Measurements from ENCODE around the gene BTLA.

BTLA gene

DNA sequence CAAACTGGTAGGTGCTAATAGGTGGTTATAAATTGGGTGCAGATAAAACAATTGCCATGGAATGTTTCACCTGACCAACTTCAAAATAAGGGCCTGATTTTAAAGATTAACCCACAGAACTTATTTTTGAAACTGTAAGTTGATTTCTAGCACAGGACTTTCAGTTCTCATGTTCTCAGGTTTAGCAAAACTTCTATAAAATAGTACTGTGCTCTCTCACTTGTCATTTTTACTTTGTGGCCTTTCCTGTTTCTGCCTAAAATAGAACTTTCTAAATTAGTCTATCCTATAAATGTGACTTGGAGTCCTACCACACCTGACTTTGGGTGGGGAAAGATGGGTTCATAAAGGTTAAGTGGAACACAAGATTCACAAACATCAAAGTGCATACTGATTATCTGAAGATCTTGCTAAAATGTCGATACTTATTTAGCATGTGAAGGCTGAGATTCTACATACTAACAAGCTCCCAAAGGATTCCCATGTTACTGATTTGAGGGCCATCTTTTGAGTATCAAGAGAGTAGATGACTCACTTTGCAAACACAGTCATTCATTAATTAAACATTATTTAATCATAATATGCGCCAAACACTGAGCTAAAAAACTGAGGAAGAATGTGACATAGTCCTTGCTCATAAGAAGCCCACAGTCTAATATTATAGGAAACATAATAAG lies 38.6 kb downstream of the BTLA start:
- H3K27ac ChIP-seq (ENCODE audit: extremely low read depth, low read depth, low read length) = no peak overlapping the region
- H3K9me3 ChIP-seq (ENCODE audit: control insufficient read depth, insufficient read depth, low read depth, low read length) = no peaks in the 10 kb centered on the region
- H3K4me1 ChIP-seq (ENCODE audit: control insufficient read depth, insufficient read depth, low read length) = no peaks in the 10 kb centered on the region
- ChIA-PET POLR2A (no interaction called here), CTCF (no interaction called here)
- H3K4me3 ChIP-seq (ENCODE audit: low read depth, low read length) = no peak overlapping the region
- H3K36me3 ChIP-seq (ENCODE audit: control insufficient read depth in 2 of 2, insufficient read depth in 1 of 2, low read length in 2 of 2) = no peaks in the 10 kb centered on the region
- TF ChIP-seq ZBTB7A (tag by site-specific recombination; IDR thresholded peaks at IDR 0.05; ENCODE audit: low read depth) = no peak
- no peak for TF ChIP-seq ZNF585B (tag by site-specific recombination; IDR thresholded peaks at IDR 0.05)
- TF ChIP-seq, protein P1, sequence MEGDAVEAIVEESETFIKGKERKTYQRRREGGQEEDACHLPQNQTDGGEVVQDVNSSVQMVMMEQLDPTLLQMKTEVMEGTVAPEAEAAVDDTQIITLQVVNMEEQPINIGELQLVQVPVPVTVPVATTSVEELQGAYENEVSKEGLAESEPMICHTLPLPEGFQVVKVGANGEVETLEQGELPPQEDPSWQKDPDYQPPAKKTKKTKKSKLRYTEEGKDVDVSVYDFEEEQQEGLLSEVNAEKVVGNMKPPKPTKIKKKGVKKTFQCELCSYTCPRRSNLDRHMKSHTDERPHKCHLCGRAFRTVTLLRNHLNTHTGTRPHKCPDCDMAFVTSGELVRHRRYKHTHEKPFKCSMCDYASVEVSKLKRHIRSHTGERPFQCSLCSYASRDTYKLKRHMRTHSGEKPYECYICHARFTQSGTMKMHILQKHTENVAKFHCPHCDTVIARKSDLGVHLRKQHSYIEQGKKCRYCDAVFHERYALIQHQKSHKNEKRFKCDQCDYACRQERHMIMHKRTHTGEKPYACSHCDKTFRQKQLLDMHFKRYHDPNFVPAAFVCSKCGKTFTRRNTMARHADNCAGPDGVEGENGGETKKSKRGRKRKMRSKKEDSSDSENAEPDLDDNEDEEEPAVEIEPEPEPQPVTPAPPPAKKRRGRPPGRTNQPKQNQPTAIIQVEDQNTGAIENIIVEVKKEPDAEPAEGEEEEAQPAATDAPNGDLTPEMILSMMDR (tag by site-specific recombination; IDR thresholded peaks at IDR 0.05) = no peak
- TF ChIP-seq, protein P2, sequence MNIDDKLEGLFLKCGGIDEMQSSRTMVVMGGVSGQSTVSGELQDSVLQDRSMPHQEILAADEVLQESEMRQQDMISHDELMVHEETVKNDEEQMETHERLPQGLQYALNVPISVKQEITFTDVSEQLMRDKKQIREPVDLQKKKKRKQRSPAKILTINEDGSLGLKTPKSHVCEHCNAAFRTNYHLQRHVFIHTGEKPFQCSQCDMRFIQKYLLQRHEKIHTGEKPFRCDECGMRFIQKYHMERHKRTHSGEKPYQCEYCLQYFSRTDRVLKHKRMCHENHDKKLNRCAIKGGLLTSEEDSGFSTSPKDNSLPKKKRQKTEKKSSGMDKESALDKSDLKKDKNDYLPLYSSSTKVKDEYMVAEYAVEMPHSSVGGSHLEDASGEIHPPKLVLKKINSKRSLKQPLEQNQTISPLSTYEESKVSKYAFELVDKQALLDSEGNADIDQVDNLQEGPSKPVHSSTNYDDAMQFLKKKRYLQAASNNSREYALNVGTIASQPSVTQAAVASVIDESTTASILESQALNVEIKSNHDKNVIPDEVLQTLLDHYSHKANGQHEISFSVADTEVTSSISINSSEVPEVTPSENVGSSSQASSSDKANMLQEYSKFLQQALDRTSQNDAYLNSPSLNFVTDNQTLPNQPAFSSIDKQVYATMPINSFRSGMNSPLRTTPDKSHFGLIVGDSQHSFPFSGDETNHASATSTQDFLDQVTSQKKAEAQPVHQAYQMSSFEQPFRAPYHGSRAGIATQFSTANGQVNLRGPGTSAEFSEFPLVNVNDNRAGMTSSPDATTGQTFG (tag by site-specific recombination; IDR thresholded peaks at IDR 0.05; ENCODE audit: borderline replicate concordance) = no peak
- no peak for TF ChIP-seq ZNF138 (tag by site-specific recombination; IDR thresholded peaks at IDR 0.05; ENCODE audit: borderline replicate concordance)
- TF ChIP-seq, protein P3, sequence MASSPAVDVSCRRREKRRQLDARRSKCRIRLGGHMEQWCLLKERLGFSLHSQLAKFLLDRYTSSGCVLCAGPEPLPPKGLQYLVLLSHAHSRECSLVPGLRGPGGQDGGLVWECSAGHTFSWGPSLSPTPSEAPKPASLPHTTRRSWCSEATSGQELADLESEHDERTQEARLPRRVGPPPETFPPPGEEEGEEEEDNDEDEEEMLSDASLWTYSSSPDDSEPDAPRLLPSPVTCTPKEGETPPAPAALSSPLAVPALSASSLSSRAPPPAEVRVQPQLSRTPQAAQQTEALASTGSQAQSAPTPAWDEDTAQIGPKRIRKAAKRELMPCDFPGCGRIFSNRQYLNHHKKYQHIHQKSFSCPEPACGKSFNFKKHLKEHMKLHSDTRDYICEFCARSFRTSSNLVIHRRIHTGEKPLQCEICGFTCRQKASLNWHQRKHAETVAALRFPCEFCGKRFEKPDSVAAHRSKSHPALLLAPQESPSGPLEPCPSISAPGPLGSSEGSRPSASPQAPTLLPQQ (tag by site-specific recombination; IDR thresholded peaks at IDR 0.05) = no peak
- TF ChIP-seq, protein P4, sequence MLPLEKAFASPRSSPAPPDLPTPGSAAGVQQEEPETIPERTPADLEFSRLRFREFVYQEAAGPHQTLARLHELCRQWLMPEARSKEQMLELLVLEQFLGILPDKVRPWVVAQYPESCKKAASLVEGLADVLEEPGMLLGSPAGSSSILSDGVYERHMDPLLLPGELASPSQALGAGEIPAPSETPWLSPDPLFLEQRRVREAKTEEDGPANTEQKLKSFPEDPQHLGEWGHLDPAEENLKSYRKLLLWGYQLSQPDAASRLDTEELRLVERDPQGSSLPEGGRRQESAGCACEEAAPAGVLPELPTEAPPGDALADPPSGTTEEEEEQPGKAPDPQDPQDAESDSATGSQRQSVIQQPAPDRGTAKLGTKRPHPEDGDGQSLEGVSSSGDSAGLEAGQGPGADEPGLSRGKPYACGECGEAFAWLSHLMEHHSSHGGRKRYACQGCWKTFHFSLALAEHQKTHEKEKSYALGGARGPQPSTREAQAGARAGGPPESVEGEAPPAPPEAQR (tag by site-specific recombination; IDR thresholded peaks at IDR 0.05) = no peak
- no peak for TF ChIP-seq ZNF677 (tag by site-specific recombination; IDR thresholded peaks at IDR 0.05)
- TF ChIP-seq ZBTB21 (tag by site-specific recombination; IDR thresholded peaks at IDR 0.05) = no peak
- no peak for TF ChIP-seq ZIC2 (tag by site-specific recombination; IDR thresholded peaks at IDR 0.05)
- TF ChIP-seq, protein P5, sequence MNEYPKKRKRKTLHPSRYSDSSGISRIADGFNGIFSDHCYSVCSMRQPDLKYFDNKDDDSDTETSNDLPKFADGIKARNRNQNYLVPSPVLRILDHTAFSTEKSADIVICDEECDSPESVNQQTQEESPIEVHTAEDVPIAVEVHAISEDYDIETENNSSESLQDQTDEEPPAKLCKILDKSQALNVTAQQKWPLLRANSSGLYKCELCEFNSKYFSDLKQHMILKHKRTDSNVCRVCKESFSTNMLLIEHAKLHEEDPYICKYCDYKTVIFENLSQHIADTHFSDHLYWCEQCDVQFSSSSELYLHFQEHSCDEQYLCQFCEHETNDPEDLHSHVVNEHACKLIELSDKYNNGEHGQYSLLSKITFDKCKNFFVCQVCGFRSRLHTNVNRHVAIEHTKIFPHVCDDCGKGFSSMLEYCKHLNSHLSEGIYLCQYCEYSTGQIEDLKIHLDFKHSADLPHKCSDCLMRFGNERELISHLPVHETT (tag by site-specific recombination; IDR thresholded peaks at IDR 0.05) = no peak
- TF ChIP-seq, protein P6, sequence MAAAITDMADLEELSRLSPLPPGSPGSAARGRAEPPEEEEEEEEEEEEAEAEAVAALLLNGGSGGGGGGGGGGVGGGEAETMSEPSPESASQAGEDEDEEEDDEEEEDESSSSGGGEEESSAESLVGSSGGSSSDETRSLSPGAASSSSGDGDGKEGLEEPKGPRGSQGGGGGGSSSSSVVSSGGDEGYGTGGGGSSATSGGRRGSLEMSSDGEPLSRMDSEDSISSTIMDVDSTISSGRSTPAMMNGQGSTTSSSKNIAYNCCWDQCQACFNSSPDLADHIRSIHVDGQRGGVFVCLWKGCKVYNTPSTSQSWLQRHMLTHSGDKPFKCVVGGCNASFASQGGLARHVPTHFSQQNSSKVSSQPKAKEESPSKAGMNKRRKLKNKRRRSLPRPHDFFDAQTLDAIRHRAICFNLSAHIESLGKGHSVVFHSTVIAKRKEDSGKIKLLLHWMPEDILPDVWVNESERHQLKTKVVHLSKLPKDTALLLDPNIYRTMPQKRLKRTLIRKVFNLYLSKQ (tag by site-specific recombination; IDR thresholded peaks at IDR 0.05; ENCODE audit: borderline replicate concordance) = no peak
- TF ChIP-seq, protein P7, sequence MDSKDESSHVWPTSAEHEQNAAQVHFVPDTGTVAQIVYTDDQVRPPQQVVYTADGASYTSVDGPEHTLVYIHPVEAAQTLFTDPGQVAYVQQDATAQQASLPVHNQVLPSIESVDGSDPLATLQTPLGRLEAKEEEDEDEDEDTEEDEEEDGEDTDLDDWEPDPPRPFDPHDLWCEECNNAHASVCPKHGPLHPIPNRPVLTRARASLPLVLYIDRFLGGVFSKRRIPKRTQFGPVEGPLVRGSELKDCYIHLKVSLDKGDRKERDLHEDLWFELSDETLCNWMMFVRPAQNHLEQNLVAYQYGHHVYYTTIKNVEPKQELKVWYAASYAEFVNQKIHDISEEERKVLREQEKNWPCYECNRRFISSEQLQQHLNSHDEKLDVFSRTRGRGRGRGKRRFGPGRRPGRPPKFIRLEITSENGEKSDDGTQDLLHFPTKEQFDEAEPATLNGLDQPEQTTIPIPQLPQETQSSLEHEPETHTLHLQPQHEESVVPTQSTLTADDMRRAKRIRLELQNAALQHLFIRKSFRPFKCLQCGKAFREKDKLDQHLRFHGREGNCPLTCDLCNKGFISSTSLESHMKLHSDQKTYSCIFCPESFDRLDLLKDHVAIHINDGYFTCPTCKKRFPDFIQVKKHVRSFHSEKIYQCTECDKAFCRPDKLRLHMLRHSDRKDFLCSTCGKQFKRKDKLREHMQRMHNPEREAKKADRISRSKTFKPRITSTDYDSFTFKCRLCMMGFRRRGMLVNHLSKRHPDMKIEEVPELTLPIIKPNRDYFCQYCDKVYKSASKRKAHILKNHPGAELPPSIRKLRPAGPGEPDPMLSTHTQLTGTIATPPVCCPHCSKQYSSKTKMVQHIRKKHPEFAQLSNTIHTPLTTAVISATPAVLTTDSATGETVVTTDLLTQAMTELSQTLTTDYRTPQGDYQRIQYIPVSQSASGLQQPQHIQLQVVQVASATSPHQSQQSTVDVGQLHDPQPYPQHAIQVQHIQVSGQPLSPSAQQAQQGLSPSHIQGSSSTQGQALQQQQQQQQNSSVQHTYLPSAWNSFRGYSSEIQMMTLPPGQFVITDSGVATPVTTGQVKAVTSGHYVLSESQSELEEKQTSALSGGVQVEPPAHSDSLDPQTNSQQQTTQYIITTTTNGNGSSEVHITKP (tag by site-specific recombination; IDR thresholded peaks at IDR 0.05) = no peak
- no peak for TF ChIP-seq ZNF501 (tag by site-specific recombination; IDR thresholded peaks at IDR 0.05)
- TF ChIP-seq ZNF426 (tag by site-specific recombination; IDR thresholded peaks at IDR 0.05) = no peak
- TF ChIP-seq ZNF558 (tag by site-specific recombination; IDR thresholded peaks at IDR 0.05) = no peak
- TF ChIP-seq ZBTB8A (tag by site-specific recombination; IDR thresholded peaks at IDR 0.05) = no peak
- TF ChIP-seq, protein P8, sequence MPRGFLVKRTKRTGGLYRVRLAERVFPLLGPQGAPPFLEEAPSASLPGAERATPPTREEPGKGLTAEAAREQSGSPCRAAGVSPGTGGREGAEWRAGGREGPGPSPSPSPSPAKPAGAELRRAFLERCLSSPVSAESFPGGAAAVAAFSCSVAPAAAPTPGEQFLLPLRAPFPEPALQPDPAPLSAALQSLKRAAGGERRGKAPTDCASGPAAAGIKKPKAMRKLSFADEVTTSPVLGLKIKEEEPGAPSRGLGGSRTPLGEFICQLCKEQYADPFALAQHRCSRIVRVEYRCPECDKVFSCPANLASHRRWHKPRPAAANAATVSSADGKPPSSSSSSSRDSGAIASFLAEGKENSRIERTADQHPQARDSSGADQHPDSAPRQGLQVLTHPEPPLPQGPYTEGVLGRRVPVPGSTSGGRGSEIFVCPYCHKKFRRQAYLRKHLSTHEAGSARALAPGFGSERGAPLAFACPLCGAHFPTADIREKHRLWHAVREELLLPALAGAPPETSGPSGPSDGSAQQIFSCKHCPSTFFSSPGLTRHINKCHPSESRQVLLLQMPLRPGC (tag by site-specific recombination; IDR thresholded peaks at IDR 0.05) = no peak
- no peak for TF ChIP-seq ZNF266 (tag by site-specific recombination; IDR thresholded peaks at IDR 0.05; ENCODE audit: low read depth)
